Right kidney (tissue), 1 donor: Measurements from ENCODE around the gene DUOXA1.
A peak's percentile ranks its signal among the peaks of the same experiment; 100 is the strongest.

Experiments
- DNase-seq: peaks from one replicate; pipeline ENCODE4 v3.0.0-alpha.2; 2016

DUOXA1 gene

GRCh38 chr15:45131510-45131909, 1.8 kb upstream of the DUOXA1 start:
- no peak for DNase-seq

GRCh38 chr15:45130291-45131000, 767 bp upstream of the DUOXA1 start:
- no peak for DNase-seq

GRCh38 chr15:45128971-45129639, 574 bp downstream of the DUOXA1 start:
- no peak for DNase-seq

- DNase-seq: no peak
Observed at GRCh38 chr15:45126535-45127158, 3.0 kb downstream of the DUOXA1 start.

- DNase-seq: no peak
Observed at GRCh38 chr15:45123397-45123796, 6.3 kb downstream of the DUOXA1 start.

GRCh38 chr15:45122719-45123118, 7.0 kb downstream of the DUOXA1 start:
- DNase-seq: no peak

- DNase-seq: no peak
Observed at GRCh38 chr15:45121706-45122417, 7.8 kb downstream of the DUOXA1 start.

GRCh38 chr15:45121020-45121419, 8.7 kb downstream of the DUOXA1 start:
- no peak for DNase-seq

GRCh38 chr15:45120081-45120972, 9.4 kb downstream of the DUOXA1 start:
- DNase-seq: no peak

GRCh38 chr15:45118996-45119395, 10.7 kb downstream of the DUOXA1 start:
- DNase-seq: no peak

GRCh38 chr15:45118131-45118588, 11.5 kb downstream of the DUOXA1 start:
- peak; percentile 89 for DNase-seq

GRCh38 chr15:45117308-45118130, 12.2 kb downstream of the DUOXA1 start:
- DNase-seq: no peak

GRCh38 chr15:45116482-45117307, 13.0 kb downstream of the DUOXA1 start:
- no peak for DNase-seq

- DNase-seq: no peak
Observed at GRCh38 chr15:45116006-45116481, 13.6 kb downstream of the DUOXA1 start.

GRCh38 chr15:45115312-45115820, 14.3 kb downstream of the DUOXA1 start:
- DNase-seq: no peak

- DNase-seq: no peak
Observed at GRCh38 chr15:45114751-45115085, 15.0 kb downstream of the DUOXA1 start.

GRCh38 chr15:45114076-45114750, 15.5 kb downstream of the DUOXA1 start, which contains the start of the genes DUOX2 and DUOXA2:
DUOX2 (minus strand) TSS chr15:45114172; CDS start chr15:45113411, 761 bp downstream.
DUOXA2 (plus strand) TSS chr15:45114326; CDS start chr15:45114606, 280 bp downstream.
- no peak for DNase-seq

- DNase-seq: no peak
Observed at GRCh38 chr15:45113380-45113990, 16.2 kb downstream of the DUOXA1 start.
